ENCODE data around the gene AK2. TPM values are rescaled to one million over a fixed set of nuclear protein-coding genes. Genes with fewer than 3 reads are reported as not detected.
"Not testable (repeated sequence)": the region's sequence is repeated elsewhere in the genome, so short reads cannot be mapped to it uniquely, and the experiment has no call there.

AK2 gene
- polyA plus RNA-seq, 1 donor: 236 TPM

- not testable (repeated sequence) for DNase-seq
Observed at GRCh38 chr1:32975055-32975454, 61.6 kb downstream of the AK2 start.

- not testable (repeated sequence) for DNase-seq
Observed at GRCh38 chr1:32973458-32973857, 63.2 kb downstream of the AK2 start.

GRCh38 chr1:32972814-32973428 is 63.8 kb downstream of the AK2 start:
- DNase-seq: peak; percentile 81

GRCh38 chr1:32971576-32971975 is 65.1 kb downstream of the AK2 start:
- no peak for DNase-seq

- DNase-seq: no peak
Observed at GRCh38 chr1:32971156-32971555, 65.5 kb downstream of the AK2 start.

GRCh38 chr1:32969566-32969965 is 67.1 kb downstream of the AK2 start:
- DNase-seq: no peak

GRCh38 chr1:32967888-32968568 is 68.7 kb downstream of the AK2 start:
- no peak for DNase-seq

- DNase-seq: no peak
Observed at GRCh38 chr1:32966900-32967299, 69.8 kb downstream of the AK2 start.

GRCh38 chr1:32965251-32965747 is 71.4 kb downstream of the AK2 start:
- no peak for DNase-seq

GRCh38 chr1:32964461-32965250 is 72.0 kb downstream of the AK2 start, which contains the start of gene RNF19B:
Gene RNF19B, minus strand, starts transcription at chr1:32964809. Its CDS starts 124 bp downstream, at chr1:32964685.
- peak; percentile 93 for DNase-seq

GRCh38 chr1:32963746-32964460 is 72.8 kb downstream of the AK2 start:
- DNase-seq: no peak

GRCh38 chr1:32962248-32962896 is 74.3 kb downstream of the AK2 start:
- DNase-seq: no peak

GRCh38 chr1:32960819-32961355 is 75.8 kb downstream of the AK2 start:
- DNase-seq: no peak

GRCh38 chr1:32960342-32960741 is 76.3 kb downstream of the AK2 start:
- DNase-seq: no peak

GRCh38 chr1:32958827-32959226 is 77.9 kb downstream of the AK2 start:
- DNase-seq: no peak

Other genes starting within 250 kb of the AK2 start
- gene YARS1, start 219.5 kb downstream of the AK2 start, polyA plus RNA-seq (ENCODE audit: insufficient read length): 78.6 TPM
- 57.7 TPM for gene S100PBP, start 219.2 kb downstream of the AK2 start, polyA plus RNA-seq (ENCODE audit: insufficient read length)
- gene FNDC5, start 166.0 kb downstream of the AK2 start, polyA plus RNA-seq (ENCODE audit: insufficient read length): 44.6 TPM
- 0.57 TPM for gene HPCA, start 150.4 kb downstream of the AK2 start, polyA plus RNA-seq (ENCODE audit: insufficient read length)
- 5.6 TPM for gene TMEM54, start 135.5 kb downstream of the AK2 start, polyA plus RNA-seq (ENCODE audit: insufficient read length)
- 16.1 TPM for gene RNF19B, start 72.1 kb downstream of the AK2 start, polyA plus RNA-seq (ENCODE audit: insufficient read length)
- gene AZIN2, start 44.3 kb upstream of the AK2 start, polyA plus RNA-seq (ENCODE audit: insufficient read length): 5.9 TPM
- 7.5 TPM for gene TRIM62, start 145.2 kb upstream of the AK2 start, polyA plus RNA-seq (ENCODE audit: insufficient read length)
- gene ZNF362, start 219.6 kb upstream of the AK2 start, polyA plus RNA-seq (ENCODE audit: insufficient read length): 57.1 TPM

All from left kidney (tissue), 2 donors.